ENCODE data around the gene ZNF552. TPM values are rescaled to one million over a fixed set of nuclear protein-coding genes. Genes with fewer than 3 reads are reported as not detected.

Gene ZNF552
- total and polyA plus RNA-seq, 2 donors (not counting 1 experiment from before 2014, with no cell fraction given), result 6.7 to 21.7 TPM

DNA sequence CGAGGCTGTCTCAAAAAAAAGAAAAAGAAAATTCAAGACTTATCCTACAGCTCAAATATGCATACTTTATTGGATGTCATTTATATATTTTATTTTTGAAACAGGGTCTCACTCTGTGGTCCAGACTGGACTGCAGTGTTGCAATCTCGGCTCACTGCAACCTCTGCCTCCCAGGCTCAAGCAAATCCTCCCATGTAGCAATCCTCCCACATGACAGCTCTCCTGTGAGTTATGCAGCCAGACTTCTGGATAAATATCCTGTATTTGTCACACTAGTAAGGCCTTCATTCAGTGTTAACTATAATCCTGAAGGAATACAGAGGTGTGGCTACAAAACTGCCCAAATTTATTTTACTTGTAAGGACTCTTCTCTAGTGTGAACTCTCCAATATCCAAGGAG is 7.2 kb downstream of the ZNF552 start:
- H3K4me1 Mint-ChIP-seq, result peaks cover 38% of the 10 kb centered on the region
- Histone ChIP-seq H4K20me1 (ENCODE audit: control insufficient read depth, insufficient read depth, low read length, poor library complexity, severe bottlenecking) (peaks cover 7% of the 10 kb centered on the region), H3K9ac (ENCODE audit: low read length) (no peak overlapping the region), H3K27ac (ENCODE audit: low read length in 2 of 2) (no peak overlapping the region), H3K27me3 (replicated peaks in 1 of 4; ENCODE audit: control extremely low read depth in 1 of 4, control insufficient read depth in 3 of 4, insufficient read depth in 4 of 4, low read length in 3 of 4) (no peaks in the 10 kb centered on the region), H2AFZ (ENCODE audit: insufficient read depth, low read depth, low read length, poor library complexity, severe bottlenecking) (no peak overlapping the region), H3K4me3 (ENCODE audit: control extremely low read depth in 1 of 5, extremely low read depth in 1 of 5, insufficient read depth in 1 of 5, low read depth in 2 of 5, low read length in 4 of 5) (no peak overlapping the region), H3K36me3 (replicated peaks in 1 of 2; ENCODE audit: control extremely low read depth in 1 of 2, control insufficient read depth in 1 of 2, extremely low read depth in 1 of 2, insufficient read depth in 2 of 2, low read length in 1 of 2) (peaks cover 9 to 26% of the 10 kb centered on the region in 2 experiments), H3K79me2 (ENCODE audit: control insufficient read depth, insufficient read depth, low read length) (peaks cover 46% of the 10 kb centered on the region), H3K4me2 (replicated peaks; ENCODE audit: low read depth, low read length, poor library complexity, severe bottlenecking) (no peak overlapping the region), H3K4me1 (ENCODE audit: control insufficient read depth in 2 of 2, insufficient read depth in 2 of 2, low read length in 2 of 2) (peaks cover 9 to 22% of the 10 kb centered on the region in 2 donors), H3K9me3 (ENCODE audit: control extremely low read depth in 1 of 3, control insufficient read depth in 2 of 3, insufficient read depth in 1 of 3, low read length in 2 of 3) (no peaks in the 10 kb centered on the region)
- H3K27me3 Mint-ChIP-seq, result no peaks in the 10 kb centered on the region
- DNase-seq (no peak), ATAC-seq (ENCODE audit: low read depth) (no peak)
- no peaks in the 10 kb centered on the region for H3K9me3 Mint-ChIP-seq (ENCODE audit: insufficient read depth)
- TF ChIP-seq, protein P1, sequence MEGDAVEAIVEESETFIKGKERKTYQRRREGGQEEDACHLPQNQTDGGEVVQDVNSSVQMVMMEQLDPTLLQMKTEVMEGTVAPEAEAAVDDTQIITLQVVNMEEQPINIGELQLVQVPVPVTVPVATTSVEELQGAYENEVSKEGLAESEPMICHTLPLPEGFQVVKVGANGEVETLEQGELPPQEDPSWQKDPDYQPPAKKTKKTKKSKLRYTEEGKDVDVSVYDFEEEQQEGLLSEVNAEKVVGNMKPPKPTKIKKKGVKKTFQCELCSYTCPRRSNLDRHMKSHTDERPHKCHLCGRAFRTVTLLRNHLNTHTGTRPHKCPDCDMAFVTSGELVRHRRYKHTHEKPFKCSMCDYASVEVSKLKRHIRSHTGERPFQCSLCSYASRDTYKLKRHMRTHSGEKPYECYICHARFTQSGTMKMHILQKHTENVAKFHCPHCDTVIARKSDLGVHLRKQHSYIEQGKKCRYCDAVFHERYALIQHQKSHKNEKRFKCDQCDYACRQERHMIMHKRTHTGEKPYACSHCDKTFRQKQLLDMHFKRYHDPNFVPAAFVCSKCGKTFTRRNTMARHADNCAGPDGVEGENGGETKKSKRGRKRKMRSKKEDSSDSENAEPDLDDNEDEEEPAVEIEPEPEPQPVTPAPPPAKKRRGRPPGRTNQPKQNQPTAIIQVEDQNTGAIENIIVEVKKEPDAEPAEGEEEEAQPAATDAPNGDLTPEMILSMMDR (IDR thresholded peaks at IDR 0.05), result no peak
- TF ChIP-seq EZH2 (IDR thresholded peaks at IDR 0.05; ENCODE audit: borderline replicate concordance, insufficient read depth, low read depth, low read length, poor library complexity, severe bottlenecking), result no peak
- no peak overlapping the region for H3K27ac Mint-ChIP-seq
- WGBS (ENCODE audit: insufficient coverage), result 100% methylated on average over 1 of the region's 2 CpGs
- POLR2A ChIA-PET, result no interaction called here
- CTCF ChIA-PET, result no interaction called here
- H3K4me3 Mint-ChIP-seq, result no peak overlapping the region
- intact Hi-C loops (cut with micrococcal nuclease), result no loop called here

- Histone ChIP-seq H3K36me3 (replicated peaks in 1 of 2; ENCODE audit: control extremely low read depth in 1 of 2, control insufficient read depth in 1 of 2, extremely low read depth in 1 of 2, insufficient read depth in 2 of 2, low read length in 1 of 2) (peaks cover 6 to 14% of the 10 kb centered on the region in 2 experiments), H3K27ac (ENCODE audit: low read length in 2 of 2) (peak overlapping the region in 1 of 2 donors; percentile 20), H3K27me3 (replicated peaks in 1 of 4; ENCODE audit: control extremely low read depth in 1 of 4, control insufficient read depth in 3 of 4, insufficient read depth in 4 of 4, low read length in 3 of 4) (no peaks in the 10 kb centered on the region), H3K4me2 (replicated peaks; ENCODE audit: low read depth, low read length, poor library complexity, severe bottlenecking) (peak overlapping the region; percentile 54), H3K9me3 (ENCODE audit: control extremely low read depth in 1 of 3, control insufficient read depth in 2 of 3, insufficient read depth in 1 of 3, low read length in 2 of 3) (no peaks in the 10 kb centered on the region), H3K9ac (ENCODE audit: low read length) (peak overlapping the region; percentile 42), H3K4me1 (ENCODE audit: control insufficient read depth in 2 of 2, insufficient read depth in 2 of 2, low read length in 2 of 2) (peaks cover 16 to 27% of the 10 kb centered on the region in 2 donors), H3K79me2 (ENCODE audit: control insufficient read depth, insufficient read depth, low read length) (peaks cover 36% of the 10 kb centered on the region), H2AFZ (ENCODE audit: insufficient read depth, low read depth, low read length, poor library complexity, severe bottlenecking) (peak overlapping the region; percentile 1), H3K4me3 (ENCODE audit: control extremely low read depth in 1 of 5, extremely low read depth in 1 of 5, insufficient read depth in 1 of 5, low read depth in 2 of 5, low read length in 4 of 5) (peak overlapping the region in 3 of 5 experiments; percentile 7 to 64 (median 48)), H4K20me1 (ENCODE audit: control insufficient read depth, insufficient read depth, low read length, poor library complexity, severe bottlenecking) (peaks cover 7% of the 10 kb centered on the region)
- peak overlapping the region; percentile 50 for H3K27ac Mint-ChIP-seq
- CTCF ChIA-PET, result no interaction called here
- ATAC-seq (ENCODE audit: low read depth) (peak; percentile 17), DNase-seq (peak; percentile 34)
- H3K9me3 Mint-ChIP-seq (ENCODE audit: insufficient read depth), result no peaks in the 10 kb centered on the region
- peak overlapping the region; percentile 83 for H3K4me3 Mint-ChIP-seq
- intact Hi-C loops (cut with micrococcal nuclease), result no loop called here
- H3K4me1 Mint-ChIP-seq, result peaks cover 46% of the 10 kb centered on the region
- TF ChIP-seq, protein P1 (IDR thresholded peaks at IDR 0.05), result no peak
- no peak for TF ChIP-seq EZH2 (IDR thresholded peaks at IDR 0.05; ENCODE audit: borderline replicate concordance, insufficient read depth, low read depth, low read length, poor library complexity, severe bottlenecking)
- POLR2A ChIA-PET, result interaction anchor here (0.6 kb wide), 1 partner anchor 11 kb away, joined by 3 read pairs; the partner anchor contains the start of gene ZNF552
- no peaks in the 10 kb centered on the region for H3K27me3 Mint-ChIP-seq
- 21% methylated on average over 13 of the region's 19 CpGs for WGBS (ENCODE audit: insufficient coverage)
These were observed 11.0 kb downstream of the ZNF552 start for GRCh38 chr19:57803594-57804325.
